ENCODE data around the gene SURF1.

DNA sequence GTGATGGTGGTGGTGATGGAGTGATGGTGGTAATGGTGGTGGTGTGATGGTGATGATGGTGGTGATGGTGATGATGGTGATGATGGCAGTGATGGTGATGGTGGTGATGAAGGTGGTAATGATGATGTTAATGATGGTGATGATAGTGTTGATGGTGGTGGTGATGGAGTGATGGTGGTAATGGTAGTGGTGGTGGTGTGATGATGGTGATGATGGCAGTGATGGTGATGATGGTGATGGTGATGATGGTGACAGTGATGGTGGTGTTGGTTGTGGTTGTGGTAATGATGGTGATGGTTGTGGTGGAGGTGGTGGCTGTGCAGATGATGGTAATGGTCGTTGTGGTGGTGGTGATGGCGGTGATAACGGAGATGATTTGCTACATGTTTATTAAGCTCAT is 27.2 kb upstream of the SURF1 start:
- TF ChIP-seq, protein P1, sequence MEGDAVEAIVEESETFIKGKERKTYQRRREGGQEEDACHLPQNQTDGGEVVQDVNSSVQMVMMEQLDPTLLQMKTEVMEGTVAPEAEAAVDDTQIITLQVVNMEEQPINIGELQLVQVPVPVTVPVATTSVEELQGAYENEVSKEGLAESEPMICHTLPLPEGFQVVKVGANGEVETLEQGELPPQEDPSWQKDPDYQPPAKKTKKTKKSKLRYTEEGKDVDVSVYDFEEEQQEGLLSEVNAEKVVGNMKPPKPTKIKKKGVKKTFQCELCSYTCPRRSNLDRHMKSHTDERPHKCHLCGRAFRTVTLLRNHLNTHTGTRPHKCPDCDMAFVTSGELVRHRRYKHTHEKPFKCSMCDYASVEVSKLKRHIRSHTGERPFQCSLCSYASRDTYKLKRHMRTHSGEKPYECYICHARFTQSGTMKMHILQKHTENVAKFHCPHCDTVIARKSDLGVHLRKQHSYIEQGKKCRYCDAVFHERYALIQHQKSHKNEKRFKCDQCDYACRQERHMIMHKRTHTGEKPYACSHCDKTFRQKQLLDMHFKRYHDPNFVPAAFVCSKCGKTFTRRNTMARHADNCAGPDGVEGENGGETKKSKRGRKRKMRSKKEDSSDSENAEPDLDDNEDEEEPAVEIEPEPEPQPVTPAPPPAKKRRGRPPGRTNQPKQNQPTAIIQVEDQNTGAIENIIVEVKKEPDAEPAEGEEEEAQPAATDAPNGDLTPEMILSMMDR (IDR thresholded peaks at IDR 0.05; ENCODE audit: low read depth, low read length), result no peak
- TF ChIP-seq EZH2phosphoT487 (IDR thresholded peaks at IDR 0.05; ENCODE audit: low read depth), result no peak

Measured in OCI-LY3 (cell line).